GM21619 (cell line): ENCODE results near the gene TFAM.
"Not testable (repeated sequence)": the region's sequence is repeated elsewhere in the genome, so short reads cannot be mapped to it uniquely, and the experiment has no call there.

Experiments
- ATAC-seq: cut with Tn5 transposase; IDR thresholded peaks from one replicate; pipeline ENCODE4 v1.9.1; 2021; ENCODE audit not compliant: unreplicated experiment

The TFAM gene

GRCh38 chr10:58372607-58373441 is 12.4 kb upstream of the TFAM start:
- ATAC-seq = peak; percentile 57

DNA sequence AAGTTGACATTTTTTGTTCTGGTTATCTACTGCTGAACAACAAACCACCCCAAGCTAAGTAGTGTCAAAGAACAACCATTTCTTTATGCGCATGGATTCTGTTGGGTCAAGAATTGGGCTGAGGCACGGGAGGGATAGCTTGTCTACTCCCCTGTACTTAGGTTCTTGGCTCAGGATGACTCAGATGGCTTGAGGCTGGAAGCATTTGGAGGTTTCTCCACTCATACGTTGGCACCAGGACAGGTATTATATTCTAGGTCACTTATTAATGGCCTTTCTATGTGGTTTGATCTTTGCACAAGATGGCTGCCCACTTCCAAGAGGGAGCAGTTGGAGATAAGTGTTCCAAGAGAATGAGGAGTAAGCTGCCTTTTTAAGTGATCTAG is 11.8 kb upstream of the TFAM start:
- ATAC-seq = no peak

DNA sequence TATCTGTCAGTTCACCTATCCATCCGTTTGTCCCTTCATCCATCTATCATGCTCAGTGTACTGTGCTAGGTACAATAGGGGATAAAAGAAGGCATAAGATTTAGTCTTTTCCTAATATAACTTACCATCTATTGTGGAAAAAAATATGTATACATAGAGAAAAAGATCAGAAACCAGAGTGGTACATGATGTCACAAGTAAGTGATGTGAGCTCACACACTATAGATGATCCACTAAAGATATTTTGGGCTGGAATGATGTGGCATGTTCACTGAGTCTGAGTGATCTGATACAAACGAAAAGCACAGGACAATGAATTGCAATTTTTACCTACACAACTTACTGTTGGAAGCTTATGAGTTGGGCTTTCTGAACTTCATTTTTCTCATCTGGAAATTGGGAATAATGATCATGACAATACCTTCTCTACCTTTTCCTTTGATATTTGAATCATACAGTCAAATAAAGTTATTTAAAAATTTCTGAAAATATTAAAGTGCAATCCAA is 2.7 kb upstream of the TFAM start:
- ATAC-seq = no peak

DNA sequence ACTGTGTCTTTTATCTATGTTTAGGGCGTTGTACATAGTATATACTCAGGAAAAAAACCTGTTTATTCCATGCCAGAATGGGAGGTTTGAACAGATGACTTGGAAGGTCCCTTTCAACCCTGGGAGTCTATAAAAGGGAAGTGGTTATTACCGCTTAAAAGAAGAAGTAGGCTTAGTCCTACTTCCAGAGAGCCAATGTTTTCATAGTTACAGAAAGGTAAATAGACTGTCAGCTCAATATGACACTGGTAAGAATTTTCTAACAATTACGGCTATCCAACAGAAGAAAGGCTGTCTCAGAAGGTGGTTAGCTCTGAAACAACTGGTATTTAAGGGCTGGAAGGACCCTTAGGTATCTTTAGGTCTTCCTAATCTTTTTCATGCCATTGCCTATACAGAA is 1.1 kb upstream of the TFAM start:
- ATAC-seq = peak; percentile 45

GRCh38 chr10:58384544-58384998 is 639 bp upstream of the TFAM start:
- ATAC-seq = no peak

DNA sequence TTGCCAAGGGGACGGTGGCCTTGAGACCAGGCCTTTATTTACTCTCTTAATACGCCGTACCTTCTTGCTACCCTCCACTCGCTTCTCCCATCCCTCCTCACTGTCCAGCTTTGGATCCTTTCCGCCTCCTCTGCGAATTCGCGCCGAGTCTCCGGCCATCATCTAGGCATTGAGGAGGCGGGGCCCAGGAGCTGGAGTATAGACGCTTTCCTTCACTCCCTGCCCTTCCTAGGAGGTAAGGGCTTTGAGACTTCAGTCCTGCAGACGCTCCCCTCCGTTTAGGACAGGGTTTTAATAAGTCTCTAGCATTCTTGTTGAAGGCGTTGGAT is 538 bp downstream of the TFAM start:
- peak; percentile 8 for ATAC-seq

GRCh38 chr10:58389024-58389423 is 3.8 kb downstream of the TFAM start:
- ATAC-seq = no peak

DNA sequence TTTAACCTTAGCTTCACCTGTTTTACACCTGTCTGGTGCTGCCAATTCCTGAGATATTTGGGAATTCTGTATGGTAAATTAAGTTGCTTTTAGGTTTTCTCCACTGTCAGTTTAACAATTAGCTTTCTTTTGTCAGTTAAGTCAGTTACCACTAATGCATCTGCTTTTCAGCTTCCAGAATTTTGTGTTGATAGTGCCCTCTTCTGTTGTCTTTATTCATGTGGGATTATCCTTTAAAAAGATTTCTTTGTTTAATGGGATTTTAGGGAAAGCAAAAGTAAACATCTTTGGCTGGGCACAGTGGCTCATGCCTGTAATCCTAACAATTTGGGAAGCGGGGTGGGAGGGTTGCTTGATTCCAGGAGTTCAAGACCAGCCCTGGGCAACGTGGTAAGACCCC is 8.1 kb downstream of the TFAM start:
- ATAC-seq = no peak

- ATAC-seq = no peak
These were observed 9.3 kb downstream of the TFAM start for GRCh38 chr10:58394471-58394870.

DNA sequence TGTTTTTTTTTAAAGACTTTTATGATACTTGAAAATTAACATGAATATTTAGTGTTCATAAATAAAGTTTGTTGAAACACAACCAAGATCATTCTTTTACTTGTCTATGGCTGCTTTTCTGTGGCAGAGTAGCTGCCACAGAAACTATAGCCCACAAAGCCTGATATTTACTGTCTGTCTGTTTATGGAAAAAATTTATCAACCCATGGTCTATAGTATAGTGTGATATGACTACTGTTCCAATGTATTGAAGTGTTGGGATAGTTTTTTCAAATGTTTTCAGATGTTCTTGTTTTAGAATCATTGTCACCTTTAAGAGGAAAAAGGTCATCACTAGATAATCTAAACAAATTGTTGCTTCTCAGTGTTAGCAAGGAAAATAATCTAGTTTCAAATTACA is 10.8 kb downstream of the TFAM start:
- no peak for ATAC-seq

DNA sequence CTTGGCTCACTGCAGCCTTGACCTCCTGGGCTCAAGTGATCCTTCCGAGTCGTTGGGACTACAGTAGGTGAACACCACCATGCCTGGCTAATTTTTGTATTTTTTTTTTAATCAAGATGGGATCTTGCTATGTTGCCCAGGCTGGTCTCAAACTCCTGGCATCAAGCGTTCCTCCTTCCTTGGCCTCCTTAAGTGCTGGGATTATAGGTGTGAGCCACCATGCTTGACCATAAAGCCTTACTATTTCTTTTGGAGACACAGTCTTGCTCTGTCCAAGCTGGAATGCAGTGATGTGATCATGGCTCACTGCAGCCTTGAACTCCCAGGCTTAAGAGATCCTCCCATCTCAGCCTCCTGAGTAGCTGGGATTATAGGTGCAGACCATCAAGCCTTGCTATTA is 12.6 kb downstream of the TFAM start:
- ATAC-seq = no peak

- no peak for ATAC-seq
These were observed 14.2 kb downstream of the TFAM start for GRCh38 chr10:58399410-58399809.

GRCh38 chr10:58400609-58401008 is 15.4 kb downstream of the TFAM start:
- ATAC-seq = no peak

GRCh38 chr10:58404001-58404400 is 18.8 kb downstream of the TFAM start:
- ATAC-seq = no peak

DNA sequence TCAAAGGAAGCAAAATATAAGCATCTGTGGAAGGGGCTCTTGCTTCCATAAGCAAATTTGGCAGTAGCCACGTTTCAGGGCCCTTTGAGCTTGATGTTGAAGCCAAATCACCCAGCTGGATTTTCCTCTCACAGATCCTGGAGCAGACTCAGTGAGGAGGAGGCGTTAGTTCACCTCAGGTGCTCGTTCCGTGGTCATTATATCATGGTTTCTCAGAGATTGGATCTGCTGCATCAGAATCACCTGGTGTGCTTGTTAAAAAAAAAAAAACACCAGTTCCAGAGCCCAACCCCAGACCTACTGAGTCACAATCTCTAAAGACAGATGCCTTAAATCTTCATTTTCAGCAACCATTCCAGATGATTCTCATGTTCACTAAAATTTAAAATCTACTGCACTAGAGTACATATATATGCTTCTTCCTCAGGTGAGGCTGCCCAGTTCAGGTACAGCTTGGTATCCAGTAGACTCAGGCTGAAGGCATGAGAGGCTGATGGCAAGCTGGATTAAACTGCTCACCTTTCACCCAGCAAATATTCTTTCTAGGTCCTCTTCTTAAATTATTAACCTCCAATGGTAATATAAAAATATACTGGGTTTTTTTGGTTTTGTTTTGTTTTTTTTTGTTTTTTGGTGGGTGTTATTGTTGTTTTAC is 24.9 kb downstream of the TFAM start:
- no peak for ATAC-seq

- no peak for ATAC-seq
These were observed 27.3 kb downstream of the TFAM start for GRCh38 chr10:58412502-58412961.

DNA sequence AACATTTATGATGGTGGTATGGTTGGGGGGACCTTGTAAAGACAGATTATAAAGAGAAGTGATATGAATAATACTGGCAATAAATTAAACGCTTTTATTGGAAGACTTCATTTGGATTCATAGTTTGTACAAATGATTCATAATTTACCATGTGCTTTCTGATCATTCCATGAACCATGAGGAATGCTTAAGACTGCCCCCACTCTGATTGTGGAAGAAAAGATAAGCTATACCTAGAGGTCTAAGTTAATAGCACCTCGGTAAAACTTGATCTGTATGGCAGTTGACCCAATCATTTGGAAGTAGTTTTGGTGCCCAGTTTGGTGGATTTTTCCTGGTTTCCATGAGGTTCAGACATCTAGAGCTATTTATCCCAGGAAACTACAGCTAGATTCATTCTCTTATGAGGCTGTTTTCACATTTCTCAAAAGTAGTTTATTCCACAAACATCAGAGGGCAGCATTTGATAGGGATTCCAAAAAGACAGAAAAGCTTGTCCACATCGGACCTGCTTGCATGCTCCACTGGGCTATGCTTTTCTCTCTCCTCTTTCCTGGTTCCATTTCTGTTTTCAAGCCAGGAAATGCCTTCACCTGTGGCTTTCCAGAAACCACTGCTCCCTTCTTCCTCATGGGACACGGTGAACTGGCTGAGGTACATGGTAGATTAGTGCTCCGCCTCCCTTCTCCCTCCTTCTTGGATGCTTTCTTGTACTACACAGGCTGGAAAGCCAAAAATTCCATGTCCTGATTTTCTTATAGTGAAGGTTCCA is 29.2 kb downstream of the TFAM start:
- no peak for ATAC-seq

GRCh38 chr10:58415757-58416156 is 30.5 kb downstream of the TFAM start:
- ATAC-seq = no peak

DNA sequence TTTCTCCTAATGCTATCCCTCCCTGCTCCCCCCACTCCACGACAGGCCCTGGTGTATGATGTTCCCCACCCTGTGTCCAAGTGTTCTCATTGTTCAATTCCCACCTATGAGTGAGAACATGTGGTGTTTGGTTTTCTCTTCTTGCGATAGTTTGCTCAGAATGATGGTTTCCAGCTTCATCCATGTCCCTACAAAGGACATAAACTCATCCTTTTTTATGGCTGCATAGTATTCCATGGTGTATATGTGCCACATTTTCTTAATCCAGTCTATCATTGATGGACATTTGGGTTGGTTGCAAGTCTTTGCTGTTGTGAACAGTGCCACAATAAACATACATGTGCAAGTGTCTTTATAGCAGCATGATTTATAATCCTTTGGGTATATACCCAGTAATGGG is 32.7 kb downstream of the TFAM start:
- ATAC-seq = not testable (repeated sequence)

- no peak for ATAC-seq
These were observed 39.0 kb downstream of the TFAM start for GRCh38 chr10:58424176-58424575.

DNA sequence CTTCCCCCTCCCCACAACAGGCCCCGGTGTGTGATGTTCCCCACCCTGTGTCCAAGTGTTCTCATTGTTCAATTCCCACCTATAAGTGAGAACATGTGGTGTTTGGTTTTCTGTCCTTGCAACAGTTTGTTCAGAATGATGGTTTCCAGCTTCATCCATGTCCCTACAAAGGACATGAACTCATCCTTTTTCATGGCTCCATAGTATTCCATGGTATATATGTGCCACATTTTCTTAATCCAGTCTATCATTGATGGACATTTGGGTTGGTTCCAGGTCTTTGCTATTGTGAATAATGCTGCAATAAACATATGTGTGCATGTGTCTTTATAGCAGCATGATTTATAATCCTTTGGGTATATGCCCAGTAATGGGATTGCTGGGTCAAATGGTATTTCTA is 43.2 kb downstream of the TFAM start:
- not testable (repeated sequence) for ATAC-seq

DNA sequence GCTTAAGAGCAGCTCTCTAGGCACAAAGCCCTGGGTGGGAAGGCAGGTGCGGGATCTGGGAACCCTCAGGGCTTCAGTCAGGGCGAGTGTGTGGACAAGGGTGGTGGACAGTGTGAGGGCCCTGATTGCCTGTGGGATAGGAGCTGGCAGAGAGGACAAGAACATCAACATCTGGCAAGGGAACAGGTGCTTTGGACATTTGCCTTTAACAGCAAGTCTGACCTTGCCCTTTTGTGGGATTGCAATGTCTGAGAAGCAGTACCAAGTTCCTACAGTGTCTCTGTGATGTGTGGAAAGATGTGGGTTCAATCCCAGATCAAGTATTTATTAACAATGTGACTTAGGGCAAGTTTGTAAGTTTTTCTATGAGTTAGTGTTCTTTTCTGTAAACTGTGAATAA is 46.7 kb downstream of the TFAM start:
- ATAC-seq = no peak
